H1 (cell line): ENCODE measurements around the gene PTGDR2. TPM values are rescaled to one million over a fixed set of nuclear protein-coding genes. Genes with fewer than 3 reads are reported as not detected.

ENCODE experiments used
- CTCF ChIA-PET: fragments of 300-600 bp; sonication (Branson Sonifier 250); formaldehyde crosslinking; loops from one replicate; lab custom pipeline; 2021; ENCODE audit not compliant: partially characterized antibody; lab: Charles Lee
- POLR2A ChIA-PET: fragments of 300-600 bp; sonication (Branson Sonifier 250); formaldehyde crosslinking; loops from one replicate; lab custom pipeline; 2021; ENCODE audit warnings: inconsistent platforms; ENCODE audit not compliant: partially characterized antibody; lab: Charles Lee
- DNase-seq, 2 experiments: peaks; one replicate each; pipeline versions ENCODE4 v3.0.0 to v3.0.0-alpha.2; 2010 to 2022; ENCODE audit warnings: low spot score in 2 of 2, low read depth in 1 of 2, mixed read lengths in 1 of 2
- FAIRE-seq: peaks from 2 replicates; lab custom pipeline; 2011; peaks lifted over from hg19 to GRCh38; lab: Jason Lieb, UNC
- H2AFZ ChIP-seq: 2 replicates; pipeline ENCODE4 v1.8.1; 2012; ENCODE audit warnings: low read length, inconsistent platforms
- H2AK5ac ChIP-seq: 2 replicates; pipeline ENCODE4 v1.6.1; 2013; ENCODE audit warnings: low read depth, low read length
- H2BK120ac ChIP-seq: replicated peaks from 2 replicates; pipeline ENCODE3; 2013; ENCODE audit warnings: low read depth, low read length, inconsistent platforms
- H2BK12ac ChIP-seq: 2 replicates; pipeline ENCODE4 v1.6.1; 2013; ENCODE audit warnings: low read depth, low read length
- H2BK15ac ChIP-seq: 2 replicates; pipeline ENCODE4 v1.6.1; 2013; ENCODE audit warnings: low read length
- H2BK20ac ChIP-seq: 2 replicates; pipeline ENCODE4 v1.6.1; 2013; ENCODE audit warnings: low read length
- H2BK5ac ChIP-seq: 2 replicates; pipeline ENCODE4 v1.6.1; 2013; ENCODE audit warnings: low read depth, low read length
- H3K14ac ChIP-seq: 2 replicates; pipeline ENCODE4 v1.6.1; 2013; ENCODE audit warnings: inconsistent platforms; ENCODE audit not compliant: insufficient read length
- H3K18ac ChIP-seq: 2 replicates; pipeline ENCODE4 v1.6.1; 2013; ENCODE audit warnings: low read length; ENCODE audit errors: extremely low read depth
- H3K23ac ChIP-seq: 2 replicates; pipeline ENCODE4 v1.6.1; 2013; ENCODE audit warnings: inconsistent platforms; ENCODE audit not compliant: insufficient read length
- H3K23me2 ChIP-seq: 2 replicates; pipeline ENCODE4 v1.6.1; 2013; ENCODE audit warnings: low read depth, low read length
- H3K27ac ChIP-seq: 2 replicates; pipeline ENCODE4 v1.6.1; 2011; ENCODE audit warnings: low read depth, low read length, inconsistent platforms
- H3K27me3 ChIP-seq, 4 experiments: replicated peaks in 1 of 4; 1 replicate in 1 of 4; 2 replicates in 3 of 4; pipeline versions ENCODE4 v1.6.1 to v1.8.1; 2011 to 2013; ENCODE audit warnings: low read length in 3 of 4, mild to moderate bottlenecking in 3 of 4, inconsistent platforms in 2 of 4, mixed read lengths in 2 of 4, moderate library complexity in 1 of 4; ENCODE audit not compliant: control insufficient read depth in 3 of 4, insufficient read depth in 3 of 4; ENCODE audit errors: extremely low read depth in 1 of 4
- H3K36me3 ChIP-seq, 4 experiments: 2 replicates each; pipeline versions ENCODE4 v1.6.1 to v1.8.1; 2011 to 2013; ENCODE audit warnings: mild to moderate bottlenecking in 4 of 4, low read length in 3 of 4, moderate library complexity in 2 of 4, control low read depth in 1 of 4, inconsistent platforms in 1 of 4; ENCODE audit not compliant: insufficient read depth in 4 of 4, control insufficient read depth in 2 of 4
- H3K4ac ChIP-seq: replicated peaks from 2 replicates; pipeline ENCODE3; 2013; ENCODE audit warnings: low read length, low read depth, mixed read lengths, inconsistent platforms; ENCODE audit not compliant: insufficient read length
- H3K4me1 ChIP-seq, 4 experiments: replicated peaks in 1 of 4; 1 replicate in 1 of 4; 2 replicates in 3 of 4; pipeline versions ENCODE4 v1.6.1 to v1.8.1; 2011 to 2013; ENCODE audit warnings: low read length in 3 of 4, inconsistent platforms in 2 of 4, mixed read lengths in 1 of 4; ENCODE audit not compliant: insufficient read depth in 4 of 4, control insufficient read depth in 3 of 4
- H3K4me2 ChIP-seq, 2 experiments: 2 replicates each; pipeline versions ENCODE4 v1.6.1 to v1.8.1; 2011 to 2013; ENCODE audit warnings: low read depth in 2 of 2, low read length in 2 of 2, control low read depth in 1 of 2, inconsistent platforms in 1 of 2, mild to moderate bottlenecking in 1 of 2; ENCODE audit not compliant: insufficient read depth in 1 of 2
- H3K4me3 ChIP-seq, 4 experiments: fragments of 200-600, 300-600 bp in 1 of 4; sonication (generic), shearing (Covaris generic), sonication (Bioruptor Twin) in 1 of 4; 2 replicates each; pipeline versions ENCODE4 v1.5.1 to v1.8.1; 2011 to 2016; ENCODE audit warnings: low read length in 4 of 4, low read depth in 3 of 4, control low read depth in 2 of 4, inconsistent platforms in 2 of 4, mild to moderate bottlenecking in 2 of 4, mixed read lengths in 1 of 4, moderate library complexity in 1 of 4; ENCODE audit not compliant: insufficient read depth in 2 of 4; ENCODE audit errors: extremely low read depth in 1 of 4
- H3K56ac ChIP-seq: replicated peaks from 2 replicates; pipeline ENCODE3; 2013; ENCODE audit warnings: low read depth, mild to moderate bottlenecking, mixed read lengths, low read length, inconsistent platforms; ENCODE audit not compliant: insufficient read length
- H3K79me1 ChIP-seq: 2 replicates; pipeline ENCODE4 v1.6.1; 2013; ENCODE audit warnings: low read depth, low read length, control low read depth
- H3K79me2 ChIP-seq, 2 experiments: 2 replicates each; pipeline versions ENCODE4 v1.6.1 to v1.8.1; 2012 to 2013; ENCODE audit warnings: low read length in 2 of 2, mild to moderate bottlenecking in 2 of 2, inconsistent platforms in 1 of 2; ENCODE audit not compliant: insufficient read depth in 2 of 2, control insufficient read depth in 1 of 2
- H3K9ac ChIP-seq, 4 experiments: replicated peaks in 1 of 4; 1 replicate in 1 of 4; 2 replicates in 3 of 4; pipeline versions ENCODE4 v1.6.1 to v1.8.1; 2011 to 2013; ENCODE audit warnings: low read depth in 3 of 4, low read length in 3 of 4, control low read depth in 2 of 4, mild to moderate bottlenecking in 2 of 4, moderate library complexity in 2 of 4, inconsistent platforms in 1 of 4; ENCODE audit errors: extremely low read depth in 1 of 4
- H3K9me3 ChIP-seq, 2 experiments: 2 replicates each; pipeline versions ENCODE4 v1.6.1 to v1.8.1; 2012 to 2013; ENCODE audit warnings: mild to moderate bottlenecking in 2 of 2, moderate library complexity in 2 of 2, control low read depth in 1 of 2, inconsistent platforms in 1 of 2, low read depth in 1 of 2, low read length in 1 of 2, mixed read lengths in 1 of 2; ENCODE audit not compliant: insufficient read depth in 2 of 2
- H4K20me1 ChIP-seq, 2 experiments: replicated peaks in 1 of 2; 2 replicates each; pipeline versions ENCODE3 to v1.8.1; 2011 to 2013; ENCODE audit warnings: inconsistent platforms in 2 of 2, low read length in 2 of 2, mild to moderate bottlenecking in 1 of 2; ENCODE audit not compliant: insufficient read depth in 2 of 2, control insufficient read depth in 1 of 2
- H4K5ac ChIP-seq: 2 replicates; pipeline ENCODE4 v1.6.1; 2013; ENCODE audit warnings: low read length, low read depth, mixed read lengths, inconsistent platforms; ENCODE audit not compliant: insufficient read length
- H4K8ac ChIP-seq: 2 replicates; pipeline ENCODE4 v1.8.0; 2013; ENCODE audit warnings: mild to moderate bottlenecking, moderate library complexity, low read length, inconsistent platforms; ENCODE audit not compliant: insufficient read depth; ENCODE audit errors: extremely low read depth
- H4K91ac ChIP-seq: replicated peaks from 2 replicates; pipeline ENCODE3; 2013; ENCODE audit warnings: low read length, mixed read lengths, inconsistent platforms; ENCODE audit not compliant: insufficient read length
- ZNF274 ChIP-seq: IDR thresholded peaks from 2 replicates; pipeline ENCODE4 v1.7.0; 2012; ENCODE audit warnings: low read length, borderline replicate concordance; ENCODE audit errors: extremely low read depth
- WGBS, 2 experiments: shearing (Covaris generic) in 1 of 2; methylation state at CpG; one replicate each; pipeline versions ENCODE4 v1.1.6 to v1.1.7; 2013 to 2015; ENCODE audit warnings: low lambda C conversion rate in 2 of 2, mixed read lengths in 2 of 2, inconsistent platforms in 1 of 2, low coverage in 1 of 2, missing lambda C conversion rate in 1 of 2; ENCODE audit not compliant: insufficient replicate concordance in 2 of 2, insufficient coverage in 1 of 2, insufficient read length in 1 of 2; ENCODE audit errors: extremely low coverage in 1 of 2, missing lambda C conversion rate in 1 of 2; 5-methylcytosine and 5-hydroxymethylcytosine counted together
- polyA plus RNA-seq, 7 experiments: library from polyadenylated mRNA; depleted of rRNA in 3 of 7; stranded (reverse) in 5 of 7; unstranded in 2 of 7; fragments of >200 nt in 5 of 7; fragments of 200-250 nt in 2 of 7; gene quantifications; 1 replicate in 5 of 7; 2 replicates in 1 of 7; 4 replicates in 1 of 7; pipeline versions ENCODE4 v1.2.1 to v1.2.3, GENCODE V29; 2011 to 2013; ENCODE audit warnings: missing spikeins in 2 of 7, mixed read lengths in 2 of 7
- total RNA-seq: library from RNA; stranded (reverse); fragmentation: NEBNext Ultra II Directional; extraction: Animal tissue kit (Norgen Biotek cat#: 25700); gene quantifications from 2 replicates; pipeline ENCODE4 v1.2.1, GENCODE V29; 2021

PTGDR2 gene
- total and polyA plus RNA-seq, 2 of the 8 experiments (the other 6 are each of a cell fraction or from before 2014, with no cell fraction given) = 0.20 TPM; not detected in 1

GRCh38 chr11:60854140-60854846 lies 1.5 kb downstream of the PTGDR2 start:
- no peak overlapping the region for H2AK5ac ChIP-seq

More at GRCh38 chr11:60854140-60854846, 1.5 kb downstream of the PTGDR2 start:
- no peak for TF ChIP-seq ZNF274
- TF ChIP-seq, all 59 proteins: peak for 0
- H2BK120ac ChIP-seq = no peak overlapping the region
- no peaks in the 10 kb centered on the region for H3K79me1 ChIP-seq
- no peak overlapping the region for H2BK20ac ChIP-seq
- H3K4me2 ChIP-seq = no peak overlapping the region
- no peak overlapping the region for H2BK5ac ChIP-seq
- no peaks in the 10 kb centered on the region for H3K79me2 ChIP-seq
- no peak overlapping the region for H2BK15ac ChIP-seq
- H3K56ac ChIP-seq = no peak overlapping the region
- 92% methylated on average over 7 of the region's 8 CpGs; no CpG with 5 or more reads in 1 of the 2 experiments for WGBS, 2 experiments
- H2AFZ ChIP-seq = no peak overlapping the region
- H3K36me3 ChIP-seq = peaks cover 8 to 16% (median 11%) of the 10 kb centered on the region in 4 experiments
- FAIRE-seq (no peak), DNase-seq (no peak)
- H3K4me1 ChIP-seq = peaks cover 0 to 5% (median 0%) of the 10 kb centered on the region in 4 experiments; a peak in 2 of 7 replicates
- no peak overlapping the region for H3K9ac ChIP-seq
- no peak overlapping the region for H4K5ac ChIP-seq
- no peak overlapping the region for H3K4ac ChIP-seq
- no peak overlapping the region for H4K91ac ChIP-seq
- POLR2A ChIA-PET = interaction anchor here (1.0 to 7.5 kb wide), 3 partner anchors 11 to 17 kb away, joined by 3 to 54 read pairs (median 5); partner anchors contain the start of gene CCDC86
- H4K8ac ChIP-seq = no peak overlapping the region
- H3K27ac ChIP-seq = no peak overlapping the region
- peaks cover 3 to 26% (median 16%) of the 10 kb centered on the region in 4 experiments; a peak in 6 of 7 replicates for H3K27me3 ChIP-seq
- H3K23ac ChIP-seq = no peak overlapping the region
- peaks cover 5 to 14% of the 10 kb centered on the region in 2 experiments for H4K20me1 ChIP-seq
- H3K4me3 ChIP-seq = no peak overlapping the region
- H3K14ac ChIP-seq = no peak overlapping the region
- no peak overlapping the region for H2BK12ac ChIP-seq
- H3K9me3 ChIP-seq = peaks cover 0 to 9% of the 10 kb centered on the region in 2 experiments; a peak in 1 of 4 replicates
- H3K18ac ChIP-seq = no peak overlapping the region
- H3K23me2 ChIP-seq = no peaks in the 10 kb centered on the region; the same call in 1 of the 2 replicates
- CTCF ChIA-PET = interaction anchor here (0.8 to 5.1 kb wide), 6 partner anchors 9 to 45 kb away, joined by 3 to 22 read pairs (median 3); no protein-coding TSS in a partner anchor
